A549 (cell line): Measurements from ENCODE around the gene MOBP. TPM values are rescaled to one million over a fixed set of nuclear protein-coding genes. Genes with fewer than 3 reads are reported as not detected.

ENCODE experiments used
- ATAC-seq, 2 experiments: fragments of 200-7000 bp in 1 of 2; fragments of >200 bp in 1 of 2; cut with Nextera tagmentation in 1 of 2; cut with Tn5 transposase in 1 of 2; 3 replicates each; pipeline versions ENCODE4 v1.8.0 to v1.9.1; 2018 to 2020; ENCODE audit warnings: mild to moderate bottlenecking in 1 of 2, moderate library complexity in 1 of 2
- CTCF ChIA-PET: fragments of 300-600 bp; sonication (Branson Sonifier 250); formaldehyde crosslinking; extraction: SDS; loops from one replicate; lab custom pipeline; 2021; ENCODE audit warnings: antibody characterized with exemption, inconsistent platforms; lab: Yijun Ruan, JAX
- POLR2A ChIA-PET: fragments of 350-600 bp; formaldehyde crosslinking; extraction: SDS; loops from one replicate; lab custom pipeline; 2021; ENCODE audit warnings: antibody characterized with exemption, inconsistent platforms; lab: Yijun Ruan, JAX
- DNase-seq, 2 experiments: peaks; one replicate each; pipeline versions ENCODE4 v3.0.0 to v3.0.0-alpha.2; 2011 to 2016; ENCODE audit warnings: low read depth in 1 of 2, low spot score in 1 of 2
- FAIRE-seq: peaks from 2 replicates; lab custom pipeline; 2011; peaks lifted over from hg19 to GRCh38; lab: Jason Lieb, UNC
- H3K27ac ChIP-seq, 2 experiments: fragments of >200 bp; sonication (Bioruptor Twin); formaldehyde crosslinking; 3 replicates each; pipeline ENCODE4 v1.5.1; 2016 to 2017
- H3K4me1 ChIP-seq: fragments of >200 bp; sonication (Bioruptor Twin); formaldehyde crosslinking; 3 replicates; pipeline ENCODE4 v1.6.1; 2016
- H3K4me2 ChIP-seq: fragments of >200 bp; sonication (Bioruptor Twin); formaldehyde crosslinking; 3 replicates; pipeline ENCODE4 v1.6.1; 2016
- H3K4me3 ChIP-seq: fragments of >200 bp; sonication (Bioruptor Twin); formaldehyde crosslinking; 3 replicates; pipeline ENCODE4 v1.5.1; 2016
- H3K9me3 ChIP-seq: fragments of >200 bp; sonication (Bioruptor Twin); formaldehyde crosslinking; 3 replicates; pipeline ENCODE4 v1.6.1; 2016
- CBX2 ChIP-seq: fragments of 200-600 bp; sonication (generic); IDR thresholded peaks from 2 replicates; pipeline ENCODE4 v1.6.1; 2016; ENCODE audit warnings: low read depth, mild to moderate bottlenecking, borderline replicate concordance
- CBX8 ChIP-seq: fragments of 200-600 bp; sonication (generic); IDR thresholded peaks from 2 replicates; pipeline ENCODE4 v1.6.1; 2016
- CEBPB ChIP-seq, 2 experiments: fragments of >200 bp in 1 of 2; sonication (Bioruptor Twin) in 1 of 2; formaldehyde crosslinking in 1 of 2; IDR thresholded peaks; 2 replicates each; pipeline ENCODE4 v1.6.1; 2012 to 2016
- EHF ChIP-seq: fragments of 250-450 bp; sonication (Bioruptor Pico); IDR thresholded peaks from 2 replicates; pipeline ENCODE4 v1.5.0; 2020; ENCODE audit warnings: mild to moderate bottlenecking
- EHMT2 ChIP-seq: fragments of 200-600 bp; sonication (generic); IDR thresholded peaks from 2 replicates; pipeline ENCODE4 v1.6.1; 2016; ENCODE audit warnings: antibody characterized with exemption, low read depth, mild to moderate bottlenecking, moderate library complexity
- HEYL ChIP-seq: fragments of 250-450 bp; sonication (Bioruptor Pico); IDR thresholded peaks from 2 replicates; pipeline ENCODE4 v1.8.0; 2021; ENCODE audit warnings: mild to moderate bottlenecking, moderate library complexity
- HOXA7 ChIP-seq: fragments of 250-450 bp; sonication (Bioruptor Pico); IDR thresholded peaks from 2 replicates; pipeline ENCODE4 v1.5.0; 2020; ENCODE audit warnings: mild to moderate bottlenecking, moderate library complexity
- HOXB13 ChIP-seq: fragments of 250-450 bp; sonication (Bioruptor Pico); IDR thresholded peaks from 2 replicates; pipeline ENCODE4 v1.5.0; 2020; ENCODE audit warnings: low read depth, mild to moderate bottlenecking, moderate library complexity
- HOXB5 ChIP-seq: fragments of 250-450 bp; sonication (Bioruptor Pico); IDR thresholded peaks from 2 replicates; pipeline ENCODE4 v1.5.0; 2020; ENCODE audit warnings: mild to moderate bottlenecking, moderate library complexity
- JUNB ChIP-seq: fragments of >200 bp; sonication (Bioruptor Twin); formaldehyde crosslinking; IDR thresholded peaks from 2 replicates; pipeline ENCODE4 v1.6.1; 2016
- MAZ ChIP-seq: fragments of 150-350 bp; IDR thresholded peaks from 2 replicates; pipeline ENCODE4 v1.6.1; 2014; ENCODE audit warnings: antibody characterized with exemption, low read depth, low read length, borderline replicate concordance
- MYC ChIP-seq: IDR thresholded peaks from 2 replicates; pipeline ENCODE4 v1.6.1; 2012; ENCODE audit warnings: mild to moderate bottlenecking, inconsistent platforms, low read length, improper control_type of control experiment, borderline replicate concordance
- PHF8 ChIP-seq: fragments of 200-600 bp; sonication (generic); IDR thresholded peaks from 2 replicates; pipeline ENCODE4 v1.6.1; 2016; ENCODE audit warnings: low read depth, mild to moderate bottlenecking, antibody characterized with exemption, moderate library complexity, borderline replicate concordance
- SMC3 ChIP-seq: fragments of >200 bp; sonication (Bioruptor Twin); formaldehyde crosslinking; IDR thresholded peaks from 3 replicates; pipeline ENCODE4 v1.6.1; 2018; ENCODE audit warnings: inconsistent platforms
- SREBF2 ChIP-seq: fragments of 450-650 bp; IDR thresholded peaks from 2 replicates; pipeline ENCODE4 v1.6.1; 2014; ENCODE audit warnings: mild to moderate bottlenecking, moderate library complexity
- ZC3H11A ChIP-seq: fragments of 450-650 bp; IDR thresholded peaks from 2 replicates; pipeline ENCODE4 v1.6.1; 2014; ENCODE audit warnings: antibody characterized with exemption, mild to moderate bottlenecking
- ZFP36 ChIP-seq: fragments of 450-650 bp; IDR thresholded peaks from 2 replicates; pipeline ENCODE4 v1.6.1; 2014; ENCODE audit warnings: borderline replicate concordance; ENCODE audit not compliant: partially characterized antibody
- WGBS: methylation state at CpG from one replicate; pipeline ENCODE4 v1.1.6; 2017; ENCODE audit errors: missing lambda C conversion rate; 5-methylcytosine and 5-hydroxymethylcytosine counted together
- polyA plus RNA-seq, 4 experiments: library from polyadenylated mRNA; depleted of rRNA in 3 of 4; stranded (reverse); fragments of >200 nt; fragmentation: RNase III in 1 of 4; extraction: RNeasy Plus Mini Kit Qiagen cat#74134 plus additional on column Dnase treatment in 1 of 4; gene quantifications; 2 replicates in 3 of 4; 3 replicates in 1 of 4; pipeline ENCODE4 v1.2.3, GENCODE V29; 2011 to 2017
- TF ChIP-seq, protein P1 (sequence below): fragments of 200-600 bp; sonication (generic); IDR thresholded peaks from 2 replicates; pipeline ENCODE4 v1.6.1; 2016; ENCODE audit warnings: antibody characterized with exemption, mild to moderate bottlenecking, moderate library complexity
- TF ChIP-seq, protein P2 (sequence below): IDR thresholded peaks from 2 replicates; pipeline ENCODE4 v1.6.1; 2012; ENCODE audit warnings: low read depth, borderline replicate concordance
- TF ChIP-seq, protein P3 (sequence below): IDR thresholded peaks from 2 replicates; pipeline ENCODE4 v1.6.1; 2012
- TF ChIP-seq, protein P4 (sequence below): fragments of 250-450 bp; sonication (Bioruptor Pico); IDR thresholded peaks from 2 replicates; pipeline ENCODE4 v1.5.0; 2021; ENCODE audit warnings: mild to moderate bottlenecking, moderate library complexity, borderline replicate concordance
- TF ChIP-seq, protein P5 (sequence below): fragments of >200 bp; sonication (Bioruptor Twin); formaldehyde crosslinking; IDR thresholded peaks from 3 replicates; pipeline ENCODE4 v1.5.1; 2016
- TF ChIP-seq, protein P6 (sequence below): fragments of 450-650 bp; IDR thresholded peaks from 2 replicates; pipeline ENCODE4 v1.6.1; 2014; ENCODE audit warnings: antibody characterized with exemption
- TF ChIP-seq, protein P7 (sequence below): fragments of >200 bp; sonication (Bioruptor Twin); formaldehyde crosslinking; IDR thresholded peaks from 2 replicates; pipeline ENCODE4 v1.6.1; 2016

Gene MOBP
- polyA plus RNA-seq, 2 of the 4 experiments (the other 2 are of a cell fraction): 0.10 TPM; not detected in 1

DNA sequence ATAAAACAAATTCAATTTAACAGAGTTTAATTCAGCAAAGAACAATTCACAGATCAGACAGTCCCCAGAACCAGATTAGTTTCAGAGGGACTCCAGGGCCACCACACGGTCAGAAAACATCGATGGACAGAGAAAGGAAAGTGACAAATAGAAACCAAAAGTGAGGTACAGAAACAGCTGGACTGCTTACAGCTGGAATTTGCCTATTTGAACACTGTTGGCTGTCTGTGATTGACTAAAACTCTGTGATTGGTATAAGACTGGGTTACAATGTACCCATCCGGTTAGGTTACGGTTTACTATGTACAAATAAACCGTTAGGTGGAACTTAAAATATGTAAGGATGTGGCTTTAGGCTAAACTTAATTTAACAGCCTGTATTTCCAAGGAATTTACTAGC is 30.3 kb downstream of the MOBP start (continued):
- TF ChIP-seq, protein P1, sequence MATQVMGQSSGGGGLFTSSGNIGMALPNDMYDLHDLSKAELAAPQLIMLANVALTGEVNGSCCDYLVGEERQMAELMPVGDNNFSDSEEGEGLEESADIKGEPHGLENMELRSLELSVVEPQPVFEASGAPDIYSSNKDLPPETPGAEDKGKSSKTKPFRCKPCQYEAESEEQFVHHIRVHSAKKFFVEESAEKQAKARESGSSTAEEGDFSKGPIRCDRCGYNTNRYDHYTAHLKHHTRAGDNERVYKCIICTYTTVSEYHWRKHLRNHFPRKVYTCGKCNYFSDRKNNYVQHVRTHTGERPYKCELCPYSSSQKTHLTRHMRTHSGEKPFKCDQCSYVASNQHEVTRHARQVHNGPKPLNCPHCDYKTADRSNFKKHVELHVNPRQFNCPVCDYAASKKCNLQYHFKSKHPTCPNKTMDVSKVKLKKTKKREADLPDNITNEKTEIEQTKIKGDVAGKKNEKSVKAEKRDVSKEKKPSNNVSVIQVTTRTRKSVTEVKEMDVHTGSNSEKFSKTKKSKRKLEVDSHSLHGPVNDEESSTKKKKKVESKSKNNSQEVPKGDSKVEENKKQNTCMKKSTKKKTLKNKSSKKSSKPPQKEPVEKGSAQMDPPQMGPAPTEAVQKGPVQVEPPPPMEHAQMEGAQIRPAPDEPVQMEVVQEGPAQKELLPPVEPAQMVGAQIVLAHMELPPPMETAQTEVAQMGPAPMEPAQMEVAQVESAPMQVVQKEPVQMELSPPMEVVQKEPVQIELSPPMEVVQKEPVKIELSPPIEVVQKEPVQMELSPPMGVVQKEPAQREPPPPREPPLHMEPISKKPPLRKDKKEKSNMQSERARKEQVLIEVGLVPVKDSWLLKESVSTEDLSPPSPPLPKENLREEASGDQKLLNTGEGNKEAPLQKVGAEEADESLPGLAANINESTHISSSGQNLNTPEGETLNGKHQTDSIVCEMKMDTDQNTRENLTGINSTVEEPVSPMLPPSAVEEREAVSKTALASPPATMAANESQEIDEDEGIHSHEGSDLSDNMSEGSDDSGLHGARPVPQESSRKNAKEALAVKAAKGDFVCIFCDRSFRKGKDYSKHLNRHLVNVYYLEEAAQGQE: no peak
- no peak for TF ChIP-seq PHF8
- TF ChIP-seq HOXB5: no peak
- TF ChIP-seq CBX2: no peak
- TF ChIP-seq MAZ: no peak

DNA sequence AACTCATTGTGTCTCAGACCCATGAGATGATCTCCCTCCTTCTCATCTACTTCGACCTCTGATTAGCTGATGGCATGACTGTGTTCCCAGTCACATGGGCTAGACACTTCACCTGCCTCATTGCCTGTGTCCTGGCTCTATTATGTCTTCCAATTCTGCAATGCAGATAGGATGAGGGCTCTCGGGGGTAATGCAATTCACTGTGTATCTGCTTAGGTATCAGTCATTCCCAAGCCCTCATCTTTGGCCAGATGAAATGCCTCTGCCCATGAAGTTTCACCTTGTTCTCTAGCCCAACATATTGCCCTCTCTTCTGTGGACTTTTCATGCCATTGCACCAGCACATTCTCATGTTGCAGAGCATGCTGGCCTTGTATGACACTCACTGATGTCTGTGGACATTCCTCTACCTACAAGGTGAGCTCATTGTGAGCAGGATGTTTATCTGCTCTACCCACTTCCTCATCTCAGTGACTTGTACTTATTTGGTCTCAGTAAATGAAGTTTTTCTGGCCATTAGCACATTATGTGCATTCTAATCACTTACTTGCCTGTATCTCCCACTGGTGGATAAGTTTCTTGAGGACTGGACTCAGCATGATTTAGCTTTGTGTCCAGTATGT is 32.3 kb downstream of the MOBP start:
- ChIA-PET POLR2A (no interaction called here), CTCF (interaction anchor here (0.6 to 6.7 kb wide), 22 partner anchors 8 to 330 kb away, joined by 3 to 113 read pairs (median 5); partner anchors contain the start of gene RPSA)
- no peak overlapping the region for H3K27ac ChIP-seq
- DNase-seq: no peak
- H3K4me1 ChIP-seq: peaks cover 6% of the 10 kb centered on the region; the same call in 1 of the 3 replicates
- no peak overlapping the region for H3K4me2 ChIP-seq
- ATAC-seq: no peak
- no peak overlapping the region for H3K4me3 ChIP-seq
- TF ChIP-seq HOXB5 (no peak), EHMT2 (no peak), ZC3H11A (no peak), SREBF2 (no peak), HOXA7 (CRISPR knock-in tag) (no peak), MAZ (no peak), SMC3 (no peak)
- TF ChIP-seq, protein P2, sequence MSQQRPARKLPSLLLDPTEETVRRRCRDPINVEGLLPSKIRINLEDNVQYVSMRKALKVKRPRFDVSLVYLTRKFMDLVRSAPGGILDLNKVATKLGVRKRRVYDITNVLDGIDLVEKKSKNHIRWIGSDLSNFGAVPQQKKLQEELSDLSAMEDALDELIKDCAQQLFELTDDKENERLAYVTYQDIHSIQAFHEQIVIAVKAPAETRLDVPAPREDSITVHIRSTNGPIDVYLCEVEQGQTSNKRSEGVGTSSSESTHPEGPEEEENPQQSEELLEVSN: no peak
- TF ChIP-seq, all 56 proteins: peak for 0
- H3K9me3 ChIP-seq: no peaks in the 10 kb centered on the region
- no peak for FAIRE-seq
- WGBS: 3% methylated on average over 2 of the region's 2 CpGs

DNA sequence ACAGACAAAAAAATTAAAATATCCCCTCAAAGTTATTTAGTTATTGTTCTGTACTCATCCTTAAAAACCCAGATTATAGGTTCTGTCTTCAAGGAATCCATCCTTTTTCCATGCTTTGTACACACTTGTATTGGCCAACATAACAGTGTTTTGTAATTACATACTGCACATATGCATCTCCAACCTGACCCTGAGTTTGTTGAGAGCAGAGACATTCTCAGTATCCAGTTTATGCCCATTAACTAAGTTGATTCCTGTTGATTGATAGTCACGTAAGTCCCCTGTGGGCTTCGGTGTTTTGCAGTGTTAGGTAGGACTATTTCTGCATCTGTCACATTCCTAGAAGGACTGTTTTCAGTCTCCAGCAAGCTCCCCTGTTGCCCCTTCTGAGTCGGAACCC is 33.6 kb downstream of the MOBP start:
- no peak for FAIRE-seq
- POLR2A ChIA-PET: no interaction called here
- TF ChIP-seq HOXA7 (CRISPR knock-in tag) (no peak), JUNB (no peak), CEBPB (IDR thresholded peaks at IDR 0.05) (no peak), HOXB13 (CRISPR knock-in tag) (no peak), HOXB5 (no peak), EHF (no peak), HEYL (no peak), MYC (no peak), CBX8 (no peak), ZFP36 (no peak)
- TF ChIP-seq, protein P3, sequence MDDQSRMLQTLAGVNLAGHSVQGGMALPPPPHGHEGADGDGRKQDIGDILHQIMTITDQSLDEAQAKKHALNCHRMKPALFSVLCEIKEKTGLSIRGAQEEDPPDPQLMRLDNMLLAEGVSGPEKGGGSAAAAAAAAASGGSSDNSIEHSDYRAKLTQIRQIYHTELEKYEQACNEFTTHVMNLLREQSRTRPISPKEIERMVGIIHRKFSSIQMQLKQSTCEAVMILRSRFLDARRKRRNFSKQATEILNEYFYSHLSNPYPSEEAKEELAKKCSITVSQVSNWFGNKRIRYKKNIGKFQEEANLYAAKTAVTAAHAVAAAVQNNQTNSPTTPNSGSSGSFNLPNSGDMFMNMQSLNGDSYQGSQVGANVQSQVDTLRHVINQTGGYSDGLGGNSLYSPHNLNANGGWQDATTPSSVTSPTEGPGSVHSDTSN: no peak
- TF ChIP-seq, protein P4, sequence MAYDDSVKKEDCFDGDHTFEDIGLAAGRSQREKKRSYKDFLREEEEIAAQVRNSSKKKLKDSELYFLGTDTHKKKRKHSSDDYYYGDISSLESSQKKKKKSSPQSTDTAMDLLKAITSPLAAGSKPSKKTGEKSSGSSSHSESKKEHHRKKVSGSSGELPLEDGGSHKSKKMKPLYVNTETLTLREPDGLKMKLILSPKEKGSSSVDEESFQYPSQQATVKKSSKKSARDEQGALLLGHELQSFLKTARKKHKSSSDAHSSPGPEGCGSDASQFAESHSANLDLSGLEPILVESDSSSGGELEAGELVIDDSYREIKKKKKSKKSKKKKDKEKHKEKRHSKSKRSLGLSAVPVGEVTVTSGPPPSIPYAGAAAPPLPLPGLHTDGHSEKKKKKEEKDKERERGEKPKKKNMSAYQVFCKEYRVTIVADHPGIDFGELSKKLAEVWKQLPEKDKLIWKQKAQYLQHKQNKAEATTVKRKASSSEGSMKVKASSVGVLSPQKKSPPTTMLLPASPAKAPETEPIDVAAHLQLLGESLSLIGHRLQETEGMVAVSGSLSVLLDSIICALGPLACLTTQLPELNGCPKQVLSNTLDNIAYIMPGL: no peak
- TF ChIP-seq, protein P5, sequence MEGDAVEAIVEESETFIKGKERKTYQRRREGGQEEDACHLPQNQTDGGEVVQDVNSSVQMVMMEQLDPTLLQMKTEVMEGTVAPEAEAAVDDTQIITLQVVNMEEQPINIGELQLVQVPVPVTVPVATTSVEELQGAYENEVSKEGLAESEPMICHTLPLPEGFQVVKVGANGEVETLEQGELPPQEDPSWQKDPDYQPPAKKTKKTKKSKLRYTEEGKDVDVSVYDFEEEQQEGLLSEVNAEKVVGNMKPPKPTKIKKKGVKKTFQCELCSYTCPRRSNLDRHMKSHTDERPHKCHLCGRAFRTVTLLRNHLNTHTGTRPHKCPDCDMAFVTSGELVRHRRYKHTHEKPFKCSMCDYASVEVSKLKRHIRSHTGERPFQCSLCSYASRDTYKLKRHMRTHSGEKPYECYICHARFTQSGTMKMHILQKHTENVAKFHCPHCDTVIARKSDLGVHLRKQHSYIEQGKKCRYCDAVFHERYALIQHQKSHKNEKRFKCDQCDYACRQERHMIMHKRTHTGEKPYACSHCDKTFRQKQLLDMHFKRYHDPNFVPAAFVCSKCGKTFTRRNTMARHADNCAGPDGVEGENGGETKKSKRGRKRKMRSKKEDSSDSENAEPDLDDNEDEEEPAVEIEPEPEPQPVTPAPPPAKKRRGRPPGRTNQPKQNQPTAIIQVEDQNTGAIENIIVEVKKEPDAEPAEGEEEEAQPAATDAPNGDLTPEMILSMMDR: no peak
- TF ChIP-seq, protein P6, sequence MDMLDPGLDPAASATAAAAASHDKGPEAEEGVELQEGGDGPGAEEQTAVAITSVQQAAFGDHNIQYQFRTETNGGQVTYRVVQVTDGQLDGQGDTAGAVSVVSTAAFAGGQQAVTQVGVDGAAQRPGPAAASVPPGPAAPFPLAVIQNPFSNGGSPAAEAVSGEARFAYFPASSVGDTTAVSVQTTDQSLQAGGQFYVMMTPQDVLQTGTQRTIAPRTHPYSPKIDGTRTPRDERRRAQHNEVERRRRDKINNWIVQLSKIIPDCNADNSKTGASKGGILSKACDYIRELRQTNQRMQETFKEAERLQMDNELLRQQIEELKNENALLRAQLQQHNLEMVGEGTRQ: no peak
- TF ChIP-seq, protein P7, sequence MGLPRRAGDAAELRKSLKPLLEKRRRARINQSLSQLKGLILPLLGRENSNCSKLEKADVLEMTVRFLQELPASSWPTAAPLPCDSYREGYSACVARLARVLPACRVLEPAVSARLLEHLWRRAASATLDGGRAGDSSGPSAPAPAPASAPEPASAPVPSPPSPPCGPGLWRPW: no peak

More for the DNA sequence above, 33.6 kb downstream of the MOBP start:
- H3K9me3 ChIP-seq: no peaks in the 10 kb centered on the region
- H3K4me2 ChIP-seq: no peak overlapping the region
- WGBS: 45% methylated on average over 3 of the region's 3 CpGs
- CTCF ChIA-PET: interaction anchor here (3.6 to 6.7 kb wide), 3 partner anchors 13 to 86 kb away, joined by 18 to 113 read pairs (median 58); no protein-coding TSS in a partner anchor
- no peak for DNase-seq
- no peak overlapping the region for H3K4me3 ChIP-seq
- ATAC-seq: no peak
- peaks cover 6% of the 10 kb centered on the region; the same call in 1 of the 3 replicates for H3K4me1 ChIP-seq
- no peak overlapping the region for H3K27ac ChIP-seq
